Breast epithelium (tissue), 3 donors: Measurements from ENCODE around the gene RAB18.

Source experiments
- POLR2A ChIP-seq: fragments of 450-650 bp; IDR thresholded peaks from one replicate; pipeline ENCODE4 v1.6.1; 2016; ENCODE audit warnings: antibody characterized with exemption, mild to moderate bottlenecking, moderate library complexity
- TF ChIP-seq, protein P1 (sequence below), 3 donors: fragments of 450-650 bp; IDR thresholded peaks; one replicate each; pipeline ENCODE4 v1.5.1; 2016 to 2017; ENCODE audit warnings: antibody characterized with exemption in 3 of 3, mild to moderate bottlenecking in 3 of 3, moderate library complexity in 3 of 3

- TF ChIP-seq, protein P1, sequence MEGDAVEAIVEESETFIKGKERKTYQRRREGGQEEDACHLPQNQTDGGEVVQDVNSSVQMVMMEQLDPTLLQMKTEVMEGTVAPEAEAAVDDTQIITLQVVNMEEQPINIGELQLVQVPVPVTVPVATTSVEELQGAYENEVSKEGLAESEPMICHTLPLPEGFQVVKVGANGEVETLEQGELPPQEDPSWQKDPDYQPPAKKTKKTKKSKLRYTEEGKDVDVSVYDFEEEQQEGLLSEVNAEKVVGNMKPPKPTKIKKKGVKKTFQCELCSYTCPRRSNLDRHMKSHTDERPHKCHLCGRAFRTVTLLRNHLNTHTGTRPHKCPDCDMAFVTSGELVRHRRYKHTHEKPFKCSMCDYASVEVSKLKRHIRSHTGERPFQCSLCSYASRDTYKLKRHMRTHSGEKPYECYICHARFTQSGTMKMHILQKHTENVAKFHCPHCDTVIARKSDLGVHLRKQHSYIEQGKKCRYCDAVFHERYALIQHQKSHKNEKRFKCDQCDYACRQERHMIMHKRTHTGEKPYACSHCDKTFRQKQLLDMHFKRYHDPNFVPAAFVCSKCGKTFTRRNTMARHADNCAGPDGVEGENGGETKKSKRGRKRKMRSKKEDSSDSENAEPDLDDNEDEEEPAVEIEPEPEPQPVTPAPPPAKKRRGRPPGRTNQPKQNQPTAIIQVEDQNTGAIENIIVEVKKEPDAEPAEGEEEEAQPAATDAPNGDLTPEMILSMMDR (IDR thresholded peaks at IDR 0.05) = no peak
- no peak for TF ChIP-seq POLR2A
These were observed 8.4 kb downstream of the RAB18 start for GRCh38 chr10:27512548-27512947.
